Camera-type eye (tissue), 1 donor: ENCODE data around the gene TNNI3. TPM values are rescaled to one million over a fixed set of nuclear protein-coding genes. Genes with fewer than 3 reads are reported as not detected.

ENCODE experiments used
- total RNA-seq: library from RNA; depleted of rRNA; stranded (reverse); fragments of >200 nt; gene quantifications from one replicate; pipeline ENCODE4 v1.2.3, GENCODE V29; 2014

Gene TNNI3
- total RNA-seq = 2.1 TPM

GRCh38 chr19:55157064-55157908, at the start of gene TNNI3:
TSS of gene TNNI3 (minus strand) at chr19:55157732. CDS start at chr19:55157589, 143 bp downstream.

GRCh38 chr19:55179606-55180484, 22.3 kb upstream of the TNNI3 start, which contains the start of gene SYT5:
TSS of gene SYT5 (minus strand) at chr19:55180289. CDS start at chr19:55179041, 1,248 bp downstream.

GRCh38 chr19:55166530-55167268, 9.2 kb upstream of the TNNI3 start, which contains the start of gene DNAAF3:
TSS of gene DNAAF3 (minus strand) at chr19:55166613. CDS start at chr19:55166413, 200 bp downstream.

GRCh38 chr19:55149078-55150003, 8.2 kb downstream of the TNNI3 start, which contains the start of gene TNNT1:
TSS of gene TNNT1 (minus strand) at chr19:55149206. CDS start at chr19:55147157, 2,049 bp downstream.

GRCh38 chr19:55116859-55117662, 40.5 kb downstream of the TNNI3 start, which contains the start of gene PPP1R12C:
TSS of gene PPP1R12C (minus strand) at chr19:55117637. CDS start at chr19:55117543, 94 bp downstream.

Other genes starting within 250 kb of the TNNI3 start
- not detected for gene NLRP7, start 210.2 kb downstream of the TNNI3 start, total RNA-seq
- gene NLRP2, start 191.4 kb downstream of the TNNI3 start, total RNA-seq = 11.2 TPM
- gene GP6, start 119.5 kb downstream of the TNNI3 start, total RNA-seq = 0.49 TPM
- 24.2 TPM for gene RDH13, start 94.6 kb downstream of the TNNI3 start, total RNA-seq
- gene EPS8L1, start 81.9 kb downstream of the TNNI3 start, total RNA-seq = 8.7 TPM
- gene PPP1R12C, start 40.1 kb downstream of the TNNI3 start, total RNA-seq = 53.9 TPM
- 49.5 TPM for gene TNNT1, start 8.5 kb downstream of the TNNI3 start, total RNA-seq
- 2.0 TPM for gene DNAAF3, start 8.9 kb upstream of the TNNI3 start, total RNA-seq
- 16.4 TPM for gene SYT5, start 22.6 kb upstream of the TNNI3 start, total RNA-seq
- gene PTPRH, start 51.8 kb upstream of the TNNI3 start, total RNA-seq = 6.1 TPM
- gene TMEM86B, start 71.0 kb upstream of the TNNI3 start, total RNA-seq = 1.1 TPM
- gene PPP6R1, start 101.3 kb upstream of the TNNI3 start, total RNA-seq = 30.6 TPM
- 31.0 TPM for gene HSPBP1, start 122.4 kb upstream of the TNNI3 start, total RNA-seq
- gene BRSK1, start 126.3 kb upstream of the TNNI3 start, total RNA-seq = 32.5 TPM
- 1.1 TPM for gene TMEM150B, start 167.6 kb upstream of the TNNI3 start, total RNA-seq
- 40.3 TPM for gene KMT5C, start 182.1 kb upstream of the TNNI3 start, total RNA-seq
- gene COX6B2, start 197.0 kb upstream of the TNNI3 start, total RNA-seq = 0.60 TPM
- not detected for gene GARIN5B, start 205.5 kb upstream of the TNNI3 start, total RNA-seq
- 1.1 TPM for gene IL11, start 212.7 kb upstream of the TNNI3 start, total RNA-seq
- not detected for gene TMEM190, start 219.1 kb upstream of the TNNI3 start, total RNA-seq
- gene TMEM238, start 226.6 kb upstream of the TNNI3 start, total RNA-seq = 0.99 TPM
- gene RPL28, start 228.2 kb upstream of the TNNI3 start, total RNA-seq = 472 TPM